Measurements from ENCODE around the gene TTF2.

Gene TTF2

DNA sequence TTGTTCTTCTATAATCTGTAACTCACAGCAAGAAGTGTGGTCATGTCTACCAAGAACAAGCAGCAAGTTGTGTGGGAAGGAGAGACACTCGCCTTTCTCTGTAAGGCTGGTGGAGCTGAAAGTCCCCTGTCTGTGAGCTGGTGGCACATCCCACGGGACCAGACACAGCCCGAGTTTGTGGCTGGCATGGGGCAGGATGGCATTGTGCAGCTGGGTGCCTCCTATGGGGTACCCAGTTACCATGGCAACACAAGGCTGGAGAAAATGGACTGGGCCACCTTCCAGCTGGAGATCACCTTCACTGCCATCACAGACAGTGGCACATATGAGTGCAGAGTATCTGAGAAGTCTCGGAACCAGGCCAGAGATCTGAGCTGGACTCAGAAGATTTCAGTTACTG is 43.1 kb upstream of the TTF2 start:
- POLR2A ChIA-PET = no interaction called here
- CTCF ChIA-PET = no interaction called here
- TF ChIP-seq BHLHE40 (IDR thresholded peaks at IDR 0.05; ENCODE audit: borderline replicate concordance) (no peak), LEF1 (IDR thresholded peaks at IDR 0.05; ENCODE audit: borderline replicate concordance) (no peak), FOXK2 (IDR thresholded peaks at IDR 0.05) (no peak), SP1 (IDR thresholded peaks at IDR 0.05) (no peak), L3MBTL2 (conservative IDR thresholded peaks at IDR 0.05) (no peak), HDGF (IDR thresholded peaks at IDR 0.05; ENCODE audit: borderline replicate concordance) (no peak), ELF4 (IDR thresholded peaks at IDR 0.05) (no peak)
- DNase-seq (ENCODE audit: extremely low spot score) = no peak

DNA sequence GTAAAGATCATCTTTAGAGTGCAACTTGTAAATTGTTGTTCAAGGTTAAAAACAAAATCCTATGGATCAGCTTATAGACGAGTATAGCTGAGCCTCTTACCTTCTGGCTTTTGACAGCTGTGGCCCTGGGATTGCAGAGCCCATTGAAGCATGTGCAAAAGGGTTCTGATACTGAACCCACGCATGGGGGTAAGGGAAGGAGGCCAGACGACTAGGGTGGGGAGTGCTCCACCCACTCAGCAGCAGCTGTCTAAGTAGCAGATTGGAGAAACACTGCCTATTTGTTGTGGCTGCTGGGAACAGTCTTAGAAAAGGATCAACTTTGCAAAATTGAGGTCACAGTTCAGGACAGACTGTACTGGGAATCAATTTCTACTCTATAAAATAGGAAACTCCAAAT is 42.5 kb upstream of the TTF2 start:
- no peak for TF ChIP-seq ZNF384 (IDR thresholded peaks at IDR 0.05)
- TF ChIP-seq HDGF (IDR thresholded peaks at IDR 0.05; ENCODE audit: borderline replicate concordance) = no peak
- no peak for TF ChIP-seq SP1 (IDR thresholded peaks at IDR 0.05)
- TF ChIP-seq L3MBTL2 (conservative IDR thresholded peaks at IDR 0.05) = no peak
- TF ChIP-seq ARNT (IDR thresholded peaks at IDR 0.05) = no peak
- TF ChIP-seq, protein P1, sequence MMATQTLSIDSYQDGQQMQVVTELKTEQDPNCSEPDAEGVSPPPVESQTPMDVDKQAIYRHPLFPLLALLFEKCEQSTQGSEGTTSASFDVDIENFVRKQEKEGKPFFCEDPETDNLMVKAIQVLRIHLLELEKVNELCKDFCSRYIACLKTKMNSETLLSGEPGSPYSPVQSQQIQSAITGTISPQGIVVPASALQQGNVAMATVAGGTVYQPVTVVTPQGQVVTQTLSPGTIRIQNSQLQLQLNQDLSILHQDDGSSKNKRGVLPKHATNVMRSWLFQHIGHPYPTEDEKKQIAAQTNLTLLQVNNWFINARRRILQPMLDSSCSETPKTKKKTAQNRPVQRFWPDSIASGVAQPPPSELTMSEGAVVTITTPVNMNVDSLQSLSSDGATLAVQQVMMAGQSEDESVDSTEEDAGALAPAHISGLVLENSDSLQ (IDR thresholded peaks at IDR 0.05) = no peak
- no peak for TF ChIP-seq TARDBP (IDR thresholded peaks at IDR 0.05)
- no peak for TF ChIP-seq LEF1 (IDR thresholded peaks at IDR 0.05; ENCODE audit: borderline replicate concordance)
- TF ChIP-seq FOXA1 (IDR thresholded peaks at IDR 0.05) = no peak
- no peak for TF ChIP-seq FOXM1 (IDR thresholded peaks at IDR 0.05; ENCODE audit: borderline replicate concordance)
- TF ChIP-seq NFRKB (IDR thresholded peaks at IDR 0.05) = no peak
- TF ChIP-seq SUZ12 (IDR thresholded peaks at IDR 0.05) = no peak
- TF ChIP-seq ELF4 (IDR thresholded peaks at IDR 0.05) = no peak
- no peak for TF ChIP-seq CTBP1 (IDR thresholded peaks at IDR 0.05; ENCODE audit: borderline replicate concordance)
- TF ChIP-seq BHLHE40 (IDR thresholded peaks at IDR 0.05; ENCODE audit: borderline replicate concordance) = no peak
- TF ChIP-seq FOXK2 (IDR thresholded peaks at IDR 0.05) = no peak
- ChIA-PET CTCF (no interaction called here), POLR2A (no interaction called here)
- DNase-seq (ENCODE audit: extremely low spot score) = no peak

- CTCF ChIA-PET = no interaction called here
- POLR2A ChIA-PET = no interaction called here
- TF ChIP-seq SP1 (IDR thresholded peaks at IDR 0.05) = no peak
- TF ChIP-seq ELF4 (IDR thresholded peaks at IDR 0.05) = no peak
- no peak for TF ChIP-seq BHLHE40 (IDR thresholded peaks at IDR 0.05; ENCODE audit: borderline replicate concordance)
- no peak for DNase-seq (ENCODE audit: extremely low spot score)
Measured at GRCh38 chr1:117020526-117021156, 39.5 kb upstream of the TTF2 start.

- POLR2A ChIA-PET = no interaction called here
- CTCF ChIA-PET = no interaction called here
Measured at GRCh38 chr1:117022114-117022513, 38.0 kb upstream of the TTF2 start.

DNA sequence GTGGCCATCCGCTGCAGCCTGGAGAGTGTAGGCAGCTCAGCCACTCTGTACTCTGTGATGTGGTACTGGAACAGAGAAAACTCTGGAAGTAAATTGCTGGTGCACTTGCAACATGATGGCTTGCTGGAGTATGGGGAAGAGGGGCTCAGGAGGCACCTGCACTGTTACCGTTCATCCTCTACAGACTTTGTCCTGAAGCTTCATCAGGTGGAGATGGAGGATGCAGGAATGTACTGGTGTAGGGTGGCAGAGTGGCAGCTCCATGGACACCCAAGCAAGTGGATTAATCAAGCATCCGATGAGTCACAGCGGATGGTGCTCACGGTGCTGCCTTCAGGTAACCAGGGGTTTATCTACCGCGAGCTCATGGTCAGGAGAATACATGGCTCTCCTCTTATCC is 34.6 kb upstream of the TTF2 start:
- POLR2A ChIA-PET = no interaction called here
- CTCF ChIA-PET = no interaction called here
- TF ChIP-seq, protein P1 (IDR thresholded peaks at IDR 0.05) = no peak
- TF ChIP-seq FOXK2 (IDR thresholded peaks at IDR 0.05) = no peak
- no peak for TF ChIP-seq SUZ12 (IDR thresholded peaks at IDR 0.05)
- no peak for TF ChIP-seq HDGF (IDR thresholded peaks at IDR 0.05; ENCODE audit: borderline replicate concordance)
- no peak for TF ChIP-seq ARNT (IDR thresholded peaks at IDR 0.05)
- no peak for TF ChIP-seq L3MBTL2 (conservative IDR thresholded peaks at IDR 0.05)
- TF ChIP-seq LEF1 (IDR thresholded peaks at IDR 0.05; ENCODE audit: borderline replicate concordance) = no peak
- no peak for TF ChIP-seq ZNF384 (IDR thresholded peaks at IDR 0.05)
- TF ChIP-seq TARDBP (IDR thresholded peaks at IDR 0.05) = no peak
- TF ChIP-seq FOXA1 (IDR thresholded peaks at IDR 0.05) = no peak
- TF ChIP-seq ELF4 (IDR thresholded peaks at IDR 0.05) = no peak
- TF ChIP-seq CTBP1 (IDR thresholded peaks at IDR 0.05; ENCODE audit: borderline replicate concordance) = no peak
- DNase-seq (ENCODE audit: extremely low spot score) = no peak

More at GRCh38 chr1:117022114-117022513, 38.0 kb upstream of the TTF2 start:
- DNase-seq (ENCODE audit: extremely low spot score) = no peak
- TF ChIP-seq FOXK2 (IDR thresholded peaks at IDR 0.05) (no peak), HDGF (IDR thresholded peaks at IDR 0.05; ENCODE audit: borderline replicate concordance) (no peak), BHLHE40 (IDR thresholded peaks at IDR 0.05; ENCODE audit: borderline replicate concordance) (no peak), NFRKB (IDR thresholded peaks at IDR 0.05) (no peak), LEF1 (IDR thresholded peaks at IDR 0.05; ENCODE audit: borderline replicate concordance) (no peak), L3MBTL2 (conservative IDR thresholded peaks at IDR 0.05) (no peak), FOXA1 (IDR thresholded peaks at IDR 0.05) (no peak), FOXM1 (IDR thresholded peaks at IDR 0.05; ENCODE audit: borderline replicate concordance) (no peak), CTBP1 (IDR thresholded peaks at IDR 0.05; ENCODE audit: borderline replicate concordance) (no peak), ARNT (IDR thresholded peaks at IDR 0.05) (no peak), SP1 (IDR thresholded peaks at IDR 0.05) (no peak), SUZ12 (IDR thresholded peaks at IDR 0.05) (no peak), ELF4 (IDR thresholded peaks at IDR 0.05) (no peak), TARDBP (IDR thresholded peaks at IDR 0.05) (no peak)
- TF ChIP-seq, protein P1 (IDR thresholded peaks at IDR 0.05) = no peak

- DNase-seq (ENCODE audit: extremely low spot score) = no peak
- TF ChIP-seq ELF4 (IDR thresholded peaks at IDR 0.05) (no peak), L3MBTL2 (conservative IDR thresholded peaks at IDR 0.05) (no peak), NFRKB (IDR thresholded peaks at IDR 0.05) (no peak), SP1 (IDR thresholded peaks at IDR 0.05) (no peak), FOXM1 (IDR thresholded peaks at IDR 0.05; ENCODE audit: borderline replicate concordance) (no peak), ZNF384 (IDR thresholded peaks at IDR 0.05) (no peak), BHLHE40 (IDR thresholded peaks at IDR 0.05; ENCODE audit: borderline replicate concordance) (no peak), HDGF (IDR thresholded peaks at IDR 0.05; ENCODE audit: borderline replicate concordance) (no peak), FOXK2 (IDR thresholded peaks at IDR 0.05) (no peak), CTBP1 (IDR thresholded peaks at IDR 0.05; ENCODE audit: borderline replicate concordance) (no peak), LEF1 (IDR thresholded peaks at IDR 0.05; ENCODE audit: borderline replicate concordance) (no peak), TARDBP (IDR thresholded peaks at IDR 0.05) (no peak), FOXA1 (IDR thresholded peaks at IDR 0.05) (no peak)
- CTCF ChIA-PET = no interaction called here
- POLR2A ChIA-PET = no interaction called here
Measured at GRCh38 chr1:117026361-117026760, 33.8 kb upstream of the TTF2 start.
